Gastrocnemius medialis (tissue), 4 donors: Measurements from ENCODE around the gene TRMT11. TPM values are rescaled to one million over a fixed set of nuclear protein-coding genes. Genes with fewer than 3 reads are reported as not detected.

Experiments
- ATAC-seq, 2 donors: fragments of 150-250 bp; one replicate each; pipeline ENCODE4 v1.9.1; 2016
- DNase-seq, 2 donors: peaks; one replicate each; pipeline ENCODE4 v3.0.0-alpha.2; 2019
- H3K27ac ChIP-seq, 4 donors: fragments of 200-600 bp; sonication (generic); 1 replicate in 1 of 4; 2 replicates in 3 of 4; pipeline ENCODE4 v1.5.1; 2016 to 2018; ENCODE audit warnings: mild to moderate bottlenecking in 2 of 4, moderate library complexity in 1 of 4
- H3K27me3 ChIP-seq, 3 donors: fragments of 200-600 bp; sonication (generic) in 2 of 3; 1 replicate in 1 of 3; 2 replicates in 2 of 3; pipeline versions ENCODE4 v1.5.1 to v1.6.0; 2016 to 2019; ENCODE audit warnings: mild to moderate bottlenecking in 1 of 3, moderate library complexity in 1 of 3
- H3K36me3 ChIP-seq, 2 donors: fragments of 200-600 bp; sonication (generic) in 1 of 2; one replicate each; pipeline ENCODE4 v1.5.1; 2017 to 2018
- H3K4me1 ChIP-seq, 2 donors: fragments of 200-600 bp; sonication (generic) in 1 of 2; one replicate each; pipeline ENCODE4 v1.5.1; 2016 to 2017; ENCODE audit warnings: mild to moderate bottlenecking in 2 of 2
- H3K4me3 ChIP-seq, 4 donors: fragments of 200-600 bp; sonication (generic) in 3 of 4; 1 replicate in 1 of 4; 2 replicates in 3 of 4; pipeline ENCODE4 v1.5.1; 2016 to 2019; ENCODE audit warnings: mild to moderate bottlenecking in 2 of 4
- H3K9me3 ChIP-seq, 3 donors: fragments of 200-600 bp; sonication (generic) in 2 of 3; 1 replicate in 1 of 3; 2 replicates in 2 of 3; pipeline ENCODE4 v1.5.1; 2016 to 2019
- CTCF ChIP-seq, 5 experiments: fragments of 450-650 bp in 3 of 5; fragments of 200-600 bp in 2 of 5; sonication (generic) in 2 of 5; IDR thresholded peaks in 4 of 5; conservative IDR thresholded peaks in 1 of 5; 1 replicate in 4 of 5; 2 replicates in 1 of 5; pipeline ENCODE4 v1.5.1; 2016 to 2019; ENCODE audit warnings: antibody characterized with exemption in 5 of 5, mild to moderate bottlenecking in 3 of 5, moderate library complexity in 3 of 5
- POLR2A ChIP-seq, 2 donors: fragments of 450-650 bp; IDR thresholded peaks; one replicate each; pipeline ENCODE4 v1.6.1; 2017; ENCODE audit warnings: antibody characterized with exemption in 2 of 2, mild to moderate bottlenecking in 2 of 2, moderate library complexity in 2 of 2
- in situ Hi-C, 4 donors: fragments of 200-750 bp; cut with MboI; loops; one replicate each; pipeline versions ENCODE4 v1.15.0 to v1.8.0; 2017; ENCODE audit warnings: low sequenced_read_pairs in 4 of 4
- intact Hi-C: fragments of 100-400 bp; cut with DNase I; formaldehyde crosslinking; loops from one replicate; pipeline ENCODE4 v1.15.1; 2023; ENCODE audit warnings: low total_unique reads
- total RNA-seq, 4 donors: library from RNA; depleted of rRNA; stranded (reverse); fragments of >200 nt; gene quantifications; one replicate each; pipeline versions ENCODE4 v1.1.0 to v1.2.3, GENCODE V29; 2016

The TRMT11 gene
- total RNA-seq, 4 donors from 2014 or later = 2.5 to 10.2 (median 6.9) TPM

- in situ Hi-C loops = no loop called here
- H3K9me3 ChIP-seq = no peaks in the 10 kb centered on the region
- H3K4me1 ChIP-seq = peaks cover 0 to 4% of the 10 kb centered on the region in 2 donors
- no peak overlapping the region for H3K27ac ChIP-seq
- peaks cover 0 to 4% of the 10 kb centered on the region in 2 donors for H3K36me3 ChIP-seq
- no peaks in the 10 kb centered on the region for H3K27me3 ChIP-seq
- ATAC-seq (no peak), DNase-seq (no peak)
- no peak overlapping the region for H3K4me3 ChIP-seq
- intact Hi-C loops = no loop called here
- TF ChIP-seq CTCF (IDR thresholded peaks at IDR 0.05 in 4 of 5, conservative IDR thresholded peaks at IDR 0.05 in 1 of 5) (no peak), POLR2A (IDR thresholded peaks at IDR 0.05) (no peak)
These were observed 66.1 kb downstream of the TRMT11 start for GRCh38 chr6:126052485-126052884.

- H3K36me3 ChIP-seq = peaks cover 0 to 4% of the 10 kb centered on the region in 2 donors
- H3K4me3 ChIP-seq = no peak overlapping the region
- intact Hi-C loops (no loop called here), in situ Hi-C loops (no loop called here)
- ATAC-seq (no peak), DNase-seq (no peak)
- H3K27ac ChIP-seq = no peak overlapping the region
- TF ChIP-seq CTCF (IDR thresholded peaks at IDR 0.05 in 4 of 5, conservative IDR thresholded peaks at IDR 0.05 in 1 of 5) (no peak), POLR2A (IDR thresholded peaks at IDR 0.05) (no peak)
- peaks cover 0 to 4% of the 10 kb centered on the region in 2 donors for H3K4me1 ChIP-seq
- no peaks in the 10 kb centered on the region for H3K27me3 ChIP-seq
- H3K9me3 ChIP-seq = no peaks in the 10 kb centered on the region
These were observed 67.9 kb downstream of the TRMT11 start for GRCh38 chr6:126054258-126054702.

- DNase-seq (no peak), ATAC-seq (no peak)
These were observed 68.5 kb downstream of the TRMT11 start for GRCh38 chr6:126054802-126055201.

GRCh38 chr6:126055449-126055848 lies 69.1 kb downstream of the TRMT11 start:
- Histone ChIP-seq H3K36me3 (peaks cover 0 to 4% of the 10 kb centered on the region in 2 donors), H3K27ac (no peak overlapping the region), H3K4me3 (no peak overlapping the region), H3K27me3 (no peaks in the 10 kb centered on the region), H3K9me3 (no peaks in the 10 kb centered on the region), H3K4me1 (peaks cover 4 to 7% of the 10 kb centered on the region in 2 donors)
- TF ChIP-seq CTCF (IDR thresholded peaks at IDR 0.05 in 4 of 5, conservative IDR thresholded peaks at IDR 0.05 in 1 of 5) = no peak
- no peak for TF ChIP-seq POLR2A (IDR thresholded peaks at IDR 0.05)
- intact Hi-C loops = no loop called here
- in situ Hi-C loops = no loop called here
- DNase-seq (no peak), ATAC-seq (no peak)

More at GRCh38 chr6:126054802-126055201, 68.5 kb downstream of the TRMT11 start:
- peaks cover 3 to 4% of the 10 kb centered on the region in 2 donors for H3K4me1 ChIP-seq
- H3K27ac ChIP-seq = no peak overlapping the region
- H3K9me3 ChIP-seq = no peaks in the 10 kb centered on the region
- in situ Hi-C loops (no loop called here), intact Hi-C loops (no loop called here)
- no peak for TF ChIP-seq POLR2A (IDR thresholded peaks at IDR 0.05)
- no peak for TF ChIP-seq CTCF (IDR thresholded peaks at IDR 0.05 in 4 of 5, conservative IDR thresholded peaks at IDR 0.05 in 1 of 5)
- H3K4me3 ChIP-seq = no peak overlapping the region
- no peaks in the 10 kb centered on the region for H3K27me3 ChIP-seq
- H3K36me3 ChIP-seq = peaks cover 0 to 4% of the 10 kb centered on the region in 2 donors
